ENCODE measurements around the gene PLSCR4.
"Not testable (repeated sequence)": the region's sequence is repeated elsewhere in the genome, so short reads cannot be mapped to it uniquely, and the experiment has no call there.

Gene PLSCR4

GRCh38 chr3:146250449-146251382 lies at the start of gene PLSCR4:
PLSCR4 (minus strand) TSS chr3:146251105; CDS start chr3:146222071, 29,034 bp downstream.
- DNase-seq: peak in 1 of 2 experiments; percentile 31

- DNase-seq: not testable (repeated sequence)
Measured at GRCh38 chr3:146293401-146293800, 42.5 kb upstream of the PLSCR4 start.

GRCh38 chr3:146283781-146284445 lies 33.0 kb upstream of the PLSCR4 start:
- DNase-seq: no peak

GRCh38 chr3:146280864-146281263 lies 30.0 kb upstream of the PLSCR4 start:
- DNase-seq: no peak

- DNase-seq: no peak
Measured at GRCh38 chr3:146279951-146280350, 29.0 kb upstream of the PLSCR4 start.

GRCh38 chr3:146279013-146279412 lies 28.1 kb upstream of the PLSCR4 start:
- DNase-seq: no peak

GRCh38 chr3:146277953-146278631 lies 27.2 kb upstream of the PLSCR4 start:
- DNase-seq: no peak

- no peak for DNase-seq
Measured at GRCh38 chr3:146275476-146275875, 24.6 kb upstream of the PLSCR4 start.

GRCh38 chr3:146274833-146275232 lies 23.9 kb upstream of the PLSCR4 start:
- no peak for DNase-seq

GRCh38 chr3:146273721-146274407 lies 23.0 kb upstream of the PLSCR4 start:
- no peak for DNase-seq

- DNase-seq: no peak
Measured at GRCh38 chr3:146271180-146271579, 20.3 kb upstream of the PLSCR4 start.

GRCh38 chr3:146269271-146269670 lies 18.4 kb upstream of the PLSCR4 start:
- DNase-seq: no peak

- no peak for DNase-seq
Measured at GRCh38 chr3:146268535-146269219, 17.8 kb upstream of the PLSCR4 start.

GRCh38 chr3:146265720-146266119 lies 14.8 kb upstream of the PLSCR4 start:
- no peak for DNase-seq

- DNase-seq: no peak
Measured at GRCh38 chr3:146262371-146263110, 11.6 kb upstream of the PLSCR4 start.

GRCh38 chr3:146259880-146260589 lies 9.1 kb upstream of the PLSCR4 start:
- DNase-seq: no peak

GRCh38 chr3:146256851-146257486 lies 6.1 kb upstream of the PLSCR4 start:
- no peak for DNase-seq

GRCh38 chr3:146252445-146252844 lies 1.5 kb upstream of the PLSCR4 start:
- not testable (repeated sequence) for DNase-seq

- no peak for DNase-seq
Measured at GRCh38 chr3:146249921-146250320, 984 bp downstream of the PLSCR4 start.

GRCh38 chr3:146247911-146248310 lies 3.0 kb downstream of the PLSCR4 start:
- no peak for DNase-seq

All from activated T-cell treated with anti-CD3 and anti-CD28 coated beads, Interleukin-2, amount 50 U/mL, for 48 hours (primary cell).